Osteocyte (in vitro differentiated cells): ENCODE measurements around the gene CNGA2. TPM values are rescaled to one million over a fixed set of nuclear protein-coding genes. Genes with fewer than 3 reads are reported as not detected.

Experiments used
- DNase-seq: peaks from one replicate; pipeline ENCODE4 v3.0.0; 2021; ENCODE audit warnings: mixed read lengths; ENCODE audit not compliant: unreplicated experiment; ENCODE audit errors: extremely low spot score
- H3K27ac Mint-ChIP-seq: one replicate; pipeline ENCODE4 v1.8.0; 2021; ENCODE audit warnings: mild to moderate bottlenecking, mixed read lengths; ENCODE audit not compliant: unreplicated experiment
- H3K27me3 Mint-ChIP-seq: one replicate; pipeline ENCODE4 v1.8.0; 2021; ENCODE audit warnings: mixed read lengths; ENCODE audit not compliant: unreplicated experiment
- H3K36me3 Mint-ChIP-seq: one replicate; pipeline ENCODE4 v1.8.0; 2021; ENCODE audit warnings: mixed read lengths; ENCODE audit not compliant: unreplicated experiment
- H3K4me1 Mint-ChIP-seq: one replicate; pipeline ENCODE4 v1.8.0; 2021; ENCODE audit warnings: mixed read lengths; ENCODE audit not compliant: unreplicated experiment
- H3K4me3 Mint-ChIP-seq: one replicate; pipeline ENCODE4 v1.8.0; 2021; ENCODE audit warnings: mild to moderate bottlenecking, moderate library complexity, mixed read lengths; ENCODE audit not compliant: unreplicated experiment
- H3K9me3 Mint-ChIP-seq: one replicate; pipeline ENCODE4 v1.8.0; 2021; ENCODE audit warnings: mixed read lengths; ENCODE audit not compliant: unreplicated experiment
- CTCF ChIP-seq: fragments of 200-600 bp; sonication (generic); IDR thresholded peaks from 2 replicates; pipeline ENCODE4 v1.5.0; 2021; ENCODE audit warnings: antibody characterized with exemption, mild to moderate bottlenecking, moderate library complexity
- total RNA-seq: library from RNA; stranded (reverse); gene quantifications from 2 replicates; pipeline ENCODE4 v1.2.1, GENCODE V29; 2021

CNGA2 gene
- total RNA-seq, 1 donor from 2014 or later = not detected

- Mint-ChIP-seq H3K27ac (no peak overlapping the region), H3K4me1 (no peaks in the 10 kb centered on the region), H3K36me3 (no peaks in the 10 kb centered on the region), H3K4me3 (no peak overlapping the region), H3K27me3 (no peaks in the 10 kb centered on the region), H3K9me3 (peaks cover 49% of the 10 kb centered on the region)
- DNase-seq = peak; percentile 65
- no peak for TF ChIP-seq CTCF
Observed at GRCh38 chrX:151776936-151777335, 42.4 kb downstream of the CNGA2 start.

- H3K9me3 Mint-ChIP-seq = peaks cover 61% of the 10 kb centered on the region
Observed at GRCh38 chrX:151779258-151779657, 44.7 kb downstream of the CNGA2 start.

GRCh38 chrX:151780621-151781020 is 46.1 kb downstream of the CNGA2 start:
- Mint-ChIP-seq H3K4me3 (no peak overlapping the region), H3K9me3 (peaks cover 64% of the 10 kb centered on the region), H3K27ac (no peak overlapping the region), H3K27me3 (no peaks in the 10 kb centered on the region), H3K4me1 (no peaks in the 10 kb centered on the region), H3K36me3 (no peaks in the 10 kb centered on the region)
- TF ChIP-seq CTCF = no peak
- peak; percentile 65 for DNase-seq

More at GRCh38 chrX:151779258-151779657, 44.7 kb downstream of the CNGA2 start:
- H3K27me3 Mint-ChIP-seq = no peaks in the 10 kb centered on the region
- H3K36me3 Mint-ChIP-seq = no peaks in the 10 kb centered on the region
- TF ChIP-seq CTCF = no peak
- DNase-seq = peak; percentile 59
- no peaks in the 10 kb centered on the region for H3K4me1 Mint-ChIP-seq
- no peak overlapping the region for H3K27ac Mint-ChIP-seq
- H3K4me3 Mint-ChIP-seq = no peak overlapping the region

- H3K27ac Mint-ChIP-seq = no peak overlapping the region
- H3K4me3 Mint-ChIP-seq = no peak overlapping the region
- no peaks in the 10 kb centered on the region for H3K27me3 Mint-ChIP-seq
Observed at GRCh38 chrX:151789179-151789800, 54.7 kb downstream of the CNGA2 start.

More at GRCh38 chrX:151789179-151789800, 54.7 kb downstream of the CNGA2 start:
- H3K36me3 Mint-ChIP-seq = no peaks in the 10 kb centered on the region
- DNase-seq = peak; percentile 65
- no peaks in the 10 kb centered on the region for H3K4me1 Mint-ChIP-seq
- peaks cover 48% of the 10 kb centered on the region for H3K9me3 Mint-ChIP-seq
- no peak for TF ChIP-seq CTCF
